IMR-90 (cell line): Measurements from ENCODE around the gene AMIGO2. TPM values are rescaled to one million over a fixed set of nuclear protein-coding genes. Genes with fewer than 3 reads are reported as not detected.
A peak's percentile ranks its signal among the peaks of the same experiment; 100 is the strongest.

Experiments
- ATAC-seq: fragments of 200-7000 bp; cut with Tn5 transposase; 2 replicates; pipeline ENCODE4 v1.9.1; 2020; ENCODE audit warnings: low read depth, mild to moderate bottlenecking, moderate library complexity
- BruUV-seq: library from RNA; stranded (reverse); fragments of 400-500 nt; replicated peaks from 2 replicates; lab custom pipeline; 2021; lab: Mats Ljungman, UMichigan
- CTCF ChIA-PET: fragments of 300-600 bp; formaldehyde crosslinking; extraction: SDS; loops from one replicate; lab custom pipeline; 2021; ENCODE audit warnings: antibody characterized with exemption; lab: Yijun Ruan, JAX
- POLR2A ChIA-PET: fragments of 300-600 bp; sonication (Branson Sonifier 250); formaldehyde crosslinking; loops from one replicate; lab custom pipeline; 2022; ENCODE audit warnings: antibody characterized with exemption; ENCODE audit not compliant: unreplicated experiment; lab: Charles Lee
- DNase-seq: peaks from one replicate; pipeline ENCODE4 v3.0.0; 2013
- H2AFZ ChIP-seq: replicated peaks from 2 replicates; pipeline ENCODE3; 2013; ENCODE audit warnings: low read length, mild to moderate bottlenecking; ENCODE audit not compliant: poor library complexity
- H2AK5ac ChIP-seq: 2 replicates; pipeline ENCODE4 v1.6.1; 2013; ENCODE audit warnings: low read depth, low read length, inconsistent platforms
- H2AK9ac ChIP-seq: replicated peaks from 2 replicates; pipeline ENCODE3; 2013; ENCODE audit warnings: mild to moderate bottlenecking, low read depth, low read length, moderate library complexity; ENCODE audit not compliant: poor library complexity
- H2BK120ac ChIP-seq: 2 replicates; pipeline ENCODE4 v1.6.1; 2013; ENCODE audit warnings: low read depth, low read length, inconsistent platforms
- H2BK15ac ChIP-seq: 3 replicates; pipeline ENCODE4 v1.6.1; 2013; ENCODE audit warnings: low read depth, low read length, inconsistent platforms
- H2BK20ac ChIP-seq: 2 replicates; pipeline ENCODE4 v1.6.1; 2013; ENCODE audit warnings: low read depth, mild to moderate bottlenecking, inconsistent platforms, low read length, moderate library complexity
- H2BK5ac ChIP-seq: 2 replicates; pipeline ENCODE4 v1.6.1; 2013; ENCODE audit warnings: mild to moderate bottlenecking, low read depth, low read length, inconsistent platforms; ENCODE audit not compliant: poor library complexity, severe bottlenecking
- H3K14ac ChIP-seq: replicated peaks from 2 replicates; pipeline ENCODE4 v1.6.1; 2013; ENCODE audit warnings: low read depth, low read length, inconsistent platforms
- H3K18ac ChIP-seq: 2 replicates; pipeline ENCODE4 v1.6.1; 2013; ENCODE audit warnings: low read depth, low read length, control low read depth
- H3K23ac ChIP-seq: 2 replicates; pipeline ENCODE4 v1.6.1; 2013; ENCODE audit warnings: low read depth, low read length, inconsistent platforms
- H3K27ac ChIP-seq: 2 replicates; pipeline ENCODE4 v1.5.1; 2013; ENCODE audit warnings: mild to moderate bottlenecking, control low read depth, low read length; ENCODE audit not compliant: insufficient read depth
- H3K27me3 ChIP-seq: 2 replicates; pipeline ENCODE4 v1.6.1; 2013; ENCODE audit warnings: low read length; ENCODE audit not compliant: control insufficient read depth, insufficient read depth
- H3K36me3 ChIP-seq: 2 replicates; pipeline ENCODE4 v1.6.1; 2013; ENCODE audit warnings: low read length, mixed read lengths; ENCODE audit not compliant: control insufficient read depth, insufficient read depth
- H3K4ac ChIP-seq: 2 replicates; pipeline ENCODE4 v1.6.1; 2013; ENCODE audit warnings: low read depth, low read length, inconsistent platforms
- H3K4me1 ChIP-seq: 2 replicates; pipeline ENCODE4 v1.6.1; 2013; ENCODE audit warnings: low read length, mixed read lengths; ENCODE audit not compliant: control insufficient read depth, insufficient read depth
- H3K4me2 ChIP-seq: 2 replicates; pipeline ENCODE4 v1.6.1; 2013; ENCODE audit warnings: low read depth, mild to moderate bottlenecking, control low read depth, low read length, moderate library complexity
- H3K4me3 ChIP-seq: 2 replicates; pipeline ENCODE4 v1.5.1; 2013; ENCODE audit warnings: low read depth, mild to moderate bottlenecking, control low read depth, low read length, moderate library complexity; ENCODE audit not compliant: insufficient read depth
- H3K56ac ChIP-seq: 2 replicates; pipeline ENCODE4 v1.6.1; 2013; ENCODE audit warnings: low read length, inconsistent platforms; ENCODE audit not compliant: insufficient read depth; ENCODE audit errors: extremely low read depth
- H3K79me1 ChIP-seq, 2 experiments: 2 replicates each; pipeline ENCODE4 v1.6.1; 2013; ENCODE audit warnings: low read length in 2 of 2, inconsistent platforms in 1 of 2, low read depth in 1 of 2
- H3K9ac ChIP-seq: 2 replicates; pipeline ENCODE4 v1.6.1; 2013; ENCODE audit warnings: low read depth, low read length, control low read depth
- H3K9me1 ChIP-seq: 2 replicates; pipeline ENCODE4 v1.6.1; 2013; ENCODE audit warnings: low read length, inconsistent platforms; ENCODE audit not compliant: insufficient read depth
- H3K9me3 ChIP-seq: 2 replicates; pipeline ENCODE4 v1.6.1; 2013; ENCODE audit warnings: low read length; ENCODE audit not compliant: control insufficient read depth, insufficient read depth
- H4K20me1 ChIP-seq: 2 replicates; pipeline ENCODE4 v1.6.1; 2013; ENCODE audit warnings: low read length, inconsistent platforms; ENCODE audit not compliant: insufficient read depth
- H4K5ac ChIP-seq: 2 replicates; pipeline ENCODE4 v1.6.1; 2013; ENCODE audit warnings: mild to moderate bottlenecking, low read depth, low read length, control low read depth
- H4K8ac ChIP-seq, 2 experiments: 2 replicates each; pipeline ENCODE4 v1.6.1; 2013; ENCODE audit warnings: low read depth in 2 of 2, low read length in 2 of 2, control low read depth in 1 of 2, inconsistent platforms in 1 of 2
- H4K91ac ChIP-seq: 2 replicates; pipeline ENCODE4 v1.6.1; 2013; ENCODE audit warnings: low read depth, low read length, inconsistent platforms; ENCODE audit not compliant: insufficient read depth
- CHD1 ChIP-seq: IDR thresholded peaks from 2 replicates; pipeline ENCODE4 v1.6.1; 2012; ENCODE audit warnings: low read depth, low read length, improper control_type of control experiment
- ELK1 ChIP-seq: fragments of 150-350 bp; IDR thresholded peaks from 2 replicates; pipeline ENCODE4 v1.6.1; 2016; ENCODE audit warnings: low read depth, mild to moderate bottlenecking, low read length, moderate library complexity, borderline replicate concordance
- FOS ChIP-seq: fragments of 150-350 bp; IDR thresholded peaks from 2 replicates; pipeline ENCODE4 v1.6.1; 2016; ENCODE audit warnings: low read depth, low read length
- MAFK ChIP-seq: IDR thresholded peaks from 2 replicates; pipeline ENCODE4 v1.6.1; 2012; ENCODE audit warnings: low read depth, low read length, improper control_type of control experiment
- MXI1 ChIP-seq: IDR thresholded peaks from 2 replicates; pipeline ENCODE4 v1.6.1; 2012; ENCODE audit warnings: low read depth, mild to moderate bottlenecking, low read length, moderate library complexity, borderline replicate concordance
- RCOR1 ChIP-seq: IDR thresholded peaks from 2 replicates; pipeline ENCODE4 v1.6.1; 2012; ENCODE audit warnings: mild to moderate bottlenecking, low read length, improper control_type of control experiment; ENCODE audit not compliant: insufficient replicate concordance
- SMC3 ChIP-seq: fragments of 150-350 bp; IDR thresholded peaks from 2 replicates; pipeline ENCODE4 v1.6.1; 2016; ENCODE audit warnings: low read depth, mild to moderate bottlenecking, antibody characterized with exemption, low read length, moderate library complexity
- WGBS, 2 experiments: methylation state at CpG; one replicate each; pipeline versions ENCODE4 v1.1.5 to v1.1.7; 2013; ENCODE audit warnings: missing lambda C conversion rate in 2 of 2; ENCODE audit not compliant: insufficient read length in 1 of 2; ENCODE audit errors: extremely low coverage in 2 of 2; 5-methylcytosine and 5-hydroxymethylcytosine counted together
- dilution Hi-C: fragments of 300-500 bp; cut with HindIII; formaldehyde crosslinking; loops from one replicate; pipeline ENCODE4 v1.14.3; 2018; ENCODE audit warnings: low sequenced_read_pairs; ENCODE audit not compliant: unreplicated experiment
- in situ Hi-C: fragments of 300-500 bp; cut with MboI; formaldehyde crosslinking; loops from 3 replicates; pipeline ENCODE4 v1.14.3; 2019; ENCODE audit warnings: low sequenced_read_pairs, inconsistent platforms, mixed read lengths
- intact Hi-C: fragments of 100-400 bp; cut with micrococcal nuclease; formaldehyde crosslinking; loops from 2 replicates; pipeline ENCODE4 v1.10.0; 2022
- polyA plus RNA-seq, 3 experiments: library from polyadenylated mRNA; depleted of rRNA; stranded (reverse); fragments of >200 nt; gene quantifications; 2 replicates each; pipeline ENCODE4 v1.2.3, GENCODE V29; 2012; ENCODE audit warnings: low replicate concordance in 1 of 3
- total RNA-seq: library from RNA; depleted of rRNA; stranded (reverse); fragments of >200 nt; gene quantifications from 2 replicates; pipeline ENCODE4 v1.2.3, GENCODE V29; 2012

Gene AMIGO2
- total and polyA plus RNA-seq, 2 of the 4 experiments (the other 2 are of a cell fraction), result 20.1 to 32.6 TPM

- in situ Hi-C loops, result no loop called here
Observed at GRCh38 chr12:47100160-47100559, 20.4 kb upstream of the AMIGO2 start.

More at GRCh38 chr12:47100160-47100559, 20.4 kb upstream of the AMIGO2 start:
- Histone ChIP-seq H2BK120ac (peak overlapping the region; percentile 91; the same call in 1 of the 2 replicates), H3K27ac (no peak overlapping the region), H4K8ac (no peak overlapping the region; a peak in 1 of 4 replicates), H3K4me1 (peaks cover 13% of the 10 kb centered on the region), H3K79me1 (peaks cover 9 to 26% of the 10 kb centered on the region in 2 experiments; a peak in 3 of 4 replicates), H3K27me3 (no peaks in the 10 kb centered on the region), H3K9ac (no peak overlapping the region), H3K14ac (no peak overlapping the region), H2AK9ac (no peak overlapping the region), H2AFZ (no peak overlapping the region), H2BK5ac (peak overlapping the region; percentile 25), H3K4ac (no peak overlapping the region; the same call in 1 of the 2 replicates), H3K4me2 (no peak overlapping the region), H3K36me3 (no peaks in the 10 kb centered on the region), H3K9me1 (peaks cover 11% of the 10 kb centered on the region), H2BK20ac (no peak overlapping the region), H4K20me1 (no peaks in the 10 kb centered on the region), H4K5ac (no peak overlapping the region), H2AK5ac (no peak overlapping the region), H4K91ac (no peak overlapping the region), H3K56ac (no peak overlapping the region), H3K23ac (no peak overlapping the region), H2BK15ac (no peak overlapping the region; the same call in 2 of the 3 replicates), H3K9me3 (no peaks in the 10 kb centered on the region), H3K18ac (no peak overlapping the region), H3K4me3 (no peak overlapping the region)
- ChIA-PET CTCF (no interaction called here), POLR2A (no interaction called here)
- dilution Hi-C loops (no loop called here), intact Hi-C loops (no loop called here)
- TF ChIP-seq CHD1, result no peak
- 0 out of 2 replicates have a peak, but pooled peaks have one; percentile 9 for TF ChIP-seq FOS
- TF ChIP-seq MXI1, result no peak
- TF ChIP-seq ELK1, result no peak
- no peak for TF ChIP-seq MAFK
- no peak for TF ChIP-seq SMC3
- no peak for TF ChIP-seq RCOR1
- BruUV-seq, result no TSS peak
- peak; percentile 47 for DNase-seq
- no CpG with 5 or more reads among the region's 2 CpGs for WGBS, 2 experiments
- no peak for ATAC-seq
